ENCODE results near the gene SLC29A3.

The SLC29A3 gene

DNA sequence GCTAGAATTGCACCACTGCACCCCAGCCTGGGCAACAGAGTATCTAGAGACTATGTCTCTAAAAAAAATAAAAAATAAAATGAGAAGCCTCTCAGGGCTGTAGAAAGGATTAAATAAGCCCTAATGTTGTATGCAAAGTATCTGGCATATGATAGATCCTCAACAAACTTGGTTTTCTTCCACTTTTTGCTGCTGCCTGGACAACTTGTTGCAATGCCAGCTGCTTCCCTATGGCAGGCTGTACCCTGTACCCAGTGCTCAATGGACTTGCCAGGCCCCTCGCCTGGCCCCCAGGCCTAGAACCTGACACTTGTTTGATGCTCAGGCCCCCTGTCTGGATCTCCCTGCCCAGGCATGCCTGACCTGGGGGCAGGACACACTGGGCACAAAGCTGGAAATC is 49.1 kb downstream of the SLC29A3 start:
- no peak for DNase-seq (ENCODE audit: low read depth in 4 of 4, low spot score in 1 of 4)

DNA sequence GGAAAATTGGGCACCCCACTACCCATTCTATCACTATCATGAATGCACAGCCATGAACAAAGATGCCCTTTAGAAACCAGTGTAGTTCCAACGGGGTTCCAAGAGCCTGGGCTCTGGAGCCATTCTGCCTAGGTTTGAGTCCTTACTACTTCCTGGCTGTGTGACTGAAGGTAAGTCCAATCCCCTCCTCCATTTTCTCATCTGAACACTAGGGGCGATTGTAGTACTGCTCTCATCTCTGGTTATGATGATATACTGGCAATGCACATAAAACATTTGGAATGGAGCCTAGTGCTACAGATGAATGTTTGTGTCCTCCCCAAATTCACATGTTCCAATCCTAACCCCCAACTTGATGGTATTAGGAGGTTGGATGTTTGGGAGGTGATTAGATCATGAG is 49.6 kb downstream of the SLC29A3 start:
- no peak for DNase-seq (ENCODE audit: low read depth in 4 of 4, low spot score in 1 of 4)

DNA sequence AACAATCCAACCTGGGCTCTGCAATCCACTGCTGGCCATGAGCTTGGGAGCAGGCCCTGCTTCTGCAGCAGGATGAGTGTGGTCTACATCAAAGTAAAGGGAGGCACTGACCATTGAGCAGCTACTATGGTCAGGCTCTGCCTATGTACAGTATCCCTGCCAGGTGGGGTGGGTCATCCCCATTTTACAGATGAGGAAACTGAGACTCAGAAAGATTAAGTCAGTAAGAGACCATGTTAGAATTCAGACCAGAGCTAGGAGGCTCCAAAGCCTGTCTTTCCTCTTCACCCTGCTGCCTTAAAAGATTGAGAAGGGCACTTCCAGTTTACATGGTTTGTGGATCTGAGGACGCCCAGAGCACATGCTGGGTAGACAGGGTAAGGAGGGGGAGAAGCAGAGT is 50.5 kb downstream of the SLC29A3 start:
- DNase-seq (ENCODE audit: low read depth in 4 of 4, low spot score in 1 of 4), result no peak

DNA sequence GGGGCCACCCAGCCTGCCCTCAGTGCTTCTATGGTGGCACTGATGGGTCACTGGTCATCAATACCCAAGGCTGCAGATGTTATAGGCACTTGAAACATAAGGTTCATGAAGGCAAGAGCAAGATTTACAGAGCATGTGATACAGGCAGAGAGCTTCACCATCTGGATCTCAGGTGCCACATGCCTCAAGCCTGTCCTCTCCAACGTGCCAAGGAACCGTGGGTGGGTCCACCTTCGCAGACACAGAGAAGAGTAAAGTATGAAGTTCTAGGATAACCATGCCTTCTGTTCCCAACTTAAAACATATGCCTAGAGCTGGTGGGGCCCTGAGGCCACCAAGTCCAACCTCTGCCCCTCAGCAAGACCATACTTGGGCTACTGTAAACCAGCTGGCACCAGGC is 51.0 kb downstream of the SLC29A3 start:
- no peak for DNase-seq (ENCODE audit: low read depth in 4 of 4, low spot score in 1 of 4)

DNA sequence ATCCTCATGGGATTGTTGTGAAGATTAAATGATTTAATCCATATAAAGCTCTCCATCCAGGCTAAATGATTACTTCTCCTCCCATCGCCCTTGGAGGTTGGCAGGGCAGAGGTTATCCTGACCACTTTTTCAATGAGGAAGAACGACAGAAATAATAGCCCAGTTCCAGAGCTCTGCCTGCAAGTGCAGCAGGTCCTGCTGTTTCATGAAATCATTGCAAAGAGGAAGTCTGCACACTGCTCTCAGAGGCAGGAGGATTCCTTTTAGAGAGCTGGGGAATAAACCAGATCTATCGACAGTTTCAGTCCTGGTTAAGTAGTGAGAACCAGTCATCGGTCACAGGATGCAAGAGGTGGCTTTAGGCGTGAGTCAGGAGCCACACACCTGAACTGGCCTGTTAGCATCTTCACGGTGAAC is 52.7 kb downstream of the SLC29A3 start:
- DNase-seq (ENCODE audit: low read depth in 4 of 4, low spot score in 1 of 4), result no peak

DNA sequence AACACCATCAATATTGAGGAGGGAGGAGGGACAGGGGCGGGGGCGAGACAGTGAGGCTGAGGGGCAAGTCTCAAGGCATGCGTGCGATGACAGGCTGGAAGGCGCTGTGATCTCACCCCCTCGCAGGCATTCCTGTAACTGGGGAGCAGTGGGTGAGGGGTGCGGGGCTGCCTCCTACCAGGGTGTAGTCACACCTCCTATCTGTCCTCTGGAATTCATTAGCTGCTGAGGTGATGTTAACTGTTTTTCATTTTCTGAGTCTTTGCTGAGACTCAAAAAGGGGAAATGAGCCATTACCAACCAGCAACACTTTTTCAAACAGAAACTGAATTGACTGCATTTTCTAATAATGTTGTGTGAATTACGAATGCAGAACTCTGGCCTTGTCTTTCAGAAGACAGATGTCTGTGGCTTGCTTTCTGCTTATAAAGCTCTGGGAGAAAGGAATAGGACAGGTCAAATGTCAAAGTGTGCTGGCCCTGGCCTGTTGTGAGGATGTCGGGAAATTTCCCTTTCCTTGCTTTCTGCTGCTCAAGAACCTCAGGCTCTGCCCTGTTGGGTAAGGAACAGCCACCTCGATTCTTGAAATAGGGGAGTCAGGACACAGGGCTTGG is 53.9 kb downstream of the SLC29A3 start:
- no peak for DNase-seq (ENCODE audit: low read depth in 4 of 4, low spot score in 1 of 4)

DNA sequence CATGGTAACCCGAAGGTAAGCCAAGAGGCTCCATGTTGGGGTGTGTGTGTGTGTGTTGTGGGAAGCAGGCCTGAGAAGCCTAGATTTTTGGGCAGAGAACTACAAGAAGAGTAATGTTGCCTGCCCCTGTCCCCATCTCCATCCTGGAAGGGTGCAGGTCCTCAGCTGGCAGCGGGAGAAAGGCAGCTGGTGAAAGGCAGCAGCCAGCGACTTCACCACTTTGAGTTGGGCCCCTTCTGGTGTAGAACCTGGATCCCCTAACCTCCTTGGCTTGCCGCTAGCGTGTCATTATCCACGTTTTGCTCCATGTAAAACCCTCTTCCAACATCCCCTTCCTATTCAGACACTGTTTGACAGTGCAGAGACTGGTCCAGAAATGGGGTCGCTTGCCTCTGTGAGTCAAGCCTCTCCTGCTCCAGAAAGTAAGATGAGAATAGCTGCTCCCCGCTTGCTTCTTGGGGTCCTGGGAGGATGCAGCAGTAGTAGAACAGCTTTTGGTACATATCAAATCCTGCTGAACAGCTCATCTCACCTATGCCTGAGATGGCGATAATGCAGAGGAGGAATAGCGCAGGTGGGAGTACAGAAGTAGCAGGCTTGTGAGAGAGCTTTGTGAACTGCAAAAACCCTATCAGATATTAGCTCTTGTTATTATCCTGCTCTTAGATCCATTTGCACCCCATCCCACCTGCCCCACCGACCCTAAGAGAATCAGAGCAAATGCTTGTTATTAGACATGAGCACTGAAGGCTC is 55.6 kb downstream of the SLC29A3 start:
- DNase-seq (ENCODE audit: low read depth in 4 of 4, low spot score in 1 of 4), result no peak

DNA sequence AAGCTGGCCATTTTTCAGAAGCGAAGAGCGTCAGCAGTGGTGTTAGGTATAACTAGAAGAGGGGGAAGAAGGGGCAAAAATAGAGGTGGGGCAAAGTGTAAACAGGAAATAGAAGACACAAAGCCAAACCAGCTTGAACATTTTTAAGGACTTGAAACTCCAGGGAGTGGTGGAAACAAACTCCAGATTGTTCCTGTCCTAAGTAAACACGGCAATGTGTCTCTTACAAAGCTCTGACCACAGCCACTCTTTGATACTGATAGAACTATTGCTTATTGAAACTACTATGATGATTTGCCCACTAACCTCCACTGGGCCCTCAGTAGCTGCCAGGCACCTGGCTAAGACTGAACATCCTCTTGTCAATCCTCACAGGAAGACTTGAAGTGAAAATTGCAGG is 56.9 kb downstream of the SLC29A3 start:
- no peak for DNase-seq (ENCODE audit: low read depth in 4 of 4, low spot score in 1 of 4)

DNA sequence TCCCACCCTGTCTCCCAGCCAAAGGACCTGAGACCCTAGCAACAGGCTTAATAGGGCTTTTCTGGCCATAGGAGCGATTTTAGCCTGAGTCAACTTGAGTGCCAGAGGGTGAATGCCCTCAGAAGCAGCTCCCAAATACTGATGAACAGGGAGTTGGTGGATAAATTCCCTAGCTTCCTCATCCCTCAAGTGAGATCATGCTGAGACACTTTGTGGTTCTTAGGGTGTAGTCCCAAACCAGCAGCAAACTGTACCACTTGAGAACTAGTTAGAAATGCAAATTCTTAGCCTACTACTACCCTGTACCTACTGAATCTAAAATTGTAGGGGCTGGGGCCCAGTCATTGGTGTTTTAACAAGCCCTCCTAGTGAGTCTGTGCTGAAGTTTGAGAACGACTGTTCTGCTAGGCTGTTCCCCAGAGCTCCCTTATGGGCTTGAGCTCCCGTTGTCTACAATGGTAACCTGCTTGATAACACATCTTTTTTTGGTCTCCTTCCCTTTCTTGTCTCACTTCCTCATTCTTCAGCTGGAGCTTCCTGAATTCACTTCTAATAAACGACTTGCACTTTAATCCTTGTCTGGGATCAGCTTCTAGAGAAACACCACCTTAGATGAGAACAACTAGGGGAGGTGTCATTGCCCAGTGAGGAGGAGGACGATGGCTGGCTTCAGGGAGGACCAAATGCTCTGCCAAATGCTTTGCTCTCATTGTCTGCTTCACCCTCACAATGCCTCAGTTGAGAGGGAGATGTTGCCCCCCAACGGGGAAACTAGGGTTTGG is 59.5 kb downstream of the SLC29A3 start:
- DNase-seq (ENCODE audit: low read depth in 4 of 4, low spot score in 1 of 4), result no peak

DNA sequence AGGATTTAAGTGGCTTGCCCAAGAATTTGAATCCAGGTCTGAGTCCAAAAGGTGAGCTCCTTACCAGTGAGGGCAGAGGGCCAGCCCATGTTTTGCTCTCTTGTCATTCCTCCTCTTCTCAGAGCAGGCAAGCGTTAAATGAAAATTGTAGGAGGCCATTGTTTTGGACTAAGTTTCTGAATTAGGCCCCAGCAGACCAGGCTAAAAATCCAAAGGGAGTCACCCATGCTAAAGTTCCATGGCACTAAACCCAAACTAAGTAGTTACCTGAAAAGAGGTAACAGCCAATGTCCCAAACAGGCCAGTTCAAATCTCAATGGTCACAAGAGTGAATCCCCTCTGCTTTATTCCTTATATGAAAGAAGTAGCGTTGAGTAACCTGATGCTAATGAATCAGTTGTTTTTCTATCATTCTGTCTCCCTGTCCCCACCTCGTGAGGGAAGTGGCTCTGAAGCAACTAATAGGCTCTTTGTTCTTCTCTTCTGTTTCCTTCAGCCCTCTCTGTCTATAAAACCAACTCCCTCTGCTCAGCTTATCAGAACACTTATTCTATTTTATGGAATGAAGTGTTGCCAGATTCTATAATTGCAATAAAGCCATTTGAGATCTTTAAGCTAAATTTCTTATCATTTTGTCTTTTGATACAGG is 60.2 kb downstream of the SLC29A3 start:
- DNase-seq (ENCODE audit: low read depth in 4 of 4, low spot score in 1 of 4), result no peak

DNA sequence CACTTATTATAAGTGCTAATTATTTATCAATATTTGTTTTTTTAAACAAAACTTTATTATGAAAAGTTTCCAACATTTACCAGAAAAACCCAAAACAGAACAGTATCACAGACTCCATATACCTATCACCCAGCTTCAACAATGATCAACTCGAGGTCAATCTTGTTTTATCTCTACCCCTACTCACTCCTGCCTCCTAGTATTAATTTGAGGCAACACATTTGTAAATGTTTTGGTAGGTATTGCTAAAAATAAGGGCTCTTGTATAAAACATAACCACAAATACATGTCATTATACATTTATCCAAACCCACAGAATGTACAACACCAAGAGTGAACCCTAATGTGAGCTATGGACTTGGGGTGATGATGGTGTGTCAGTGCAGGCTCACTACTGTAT is 61.8 kb downstream of the SLC29A3 start:
- no peak for DNase-seq (ENCODE audit: low read depth in 4 of 4, low spot score in 1 of 4)

DNA sequence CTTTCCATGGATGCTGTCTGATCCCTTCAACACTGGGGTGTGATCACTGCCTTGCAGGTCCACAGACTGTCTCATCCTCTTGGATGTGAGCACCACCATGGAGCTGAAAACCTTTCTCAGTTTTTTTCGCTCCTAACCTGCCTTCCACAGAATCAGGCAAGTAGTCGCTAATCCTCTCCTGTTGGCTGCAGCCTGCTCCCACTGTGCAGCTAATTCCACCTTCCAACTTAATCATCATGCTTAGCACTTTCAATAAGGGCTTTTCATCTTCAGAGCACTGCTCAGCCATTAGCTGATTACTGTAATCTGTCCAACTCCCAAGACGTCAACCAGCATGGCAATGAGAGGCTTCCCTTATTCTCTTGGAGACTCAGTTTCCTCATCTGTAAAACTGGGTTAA is 62.6 kb downstream of the SLC29A3 start:
- DNase-seq (ENCODE audit: low read depth in 4 of 4, low spot score in 1 of 4), result no peak

DNA sequence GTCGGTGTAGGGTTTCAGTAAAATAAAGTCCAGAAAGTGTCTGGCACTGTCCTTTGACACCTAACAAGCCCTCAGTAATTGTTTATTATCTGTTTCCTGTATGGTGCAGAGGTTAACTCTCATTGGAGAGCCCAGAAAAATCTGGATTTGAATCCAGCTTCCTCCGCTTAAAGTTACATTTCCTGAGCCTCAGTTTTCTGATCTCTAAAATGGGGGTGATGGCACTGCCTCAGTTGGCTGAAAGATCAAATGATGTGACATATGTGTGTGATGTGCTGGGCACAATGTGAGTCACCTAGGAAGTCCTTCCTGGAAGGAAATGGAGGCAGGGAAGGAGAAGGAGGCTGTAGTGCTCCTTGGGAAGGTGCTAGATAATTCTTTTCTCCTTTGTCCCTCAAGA is 63.0 kb downstream of the SLC29A3 start:
- DNase-seq (ENCODE audit: low read depth in 4 of 4, low spot score in 1 of 4), result no peak

DNA sequence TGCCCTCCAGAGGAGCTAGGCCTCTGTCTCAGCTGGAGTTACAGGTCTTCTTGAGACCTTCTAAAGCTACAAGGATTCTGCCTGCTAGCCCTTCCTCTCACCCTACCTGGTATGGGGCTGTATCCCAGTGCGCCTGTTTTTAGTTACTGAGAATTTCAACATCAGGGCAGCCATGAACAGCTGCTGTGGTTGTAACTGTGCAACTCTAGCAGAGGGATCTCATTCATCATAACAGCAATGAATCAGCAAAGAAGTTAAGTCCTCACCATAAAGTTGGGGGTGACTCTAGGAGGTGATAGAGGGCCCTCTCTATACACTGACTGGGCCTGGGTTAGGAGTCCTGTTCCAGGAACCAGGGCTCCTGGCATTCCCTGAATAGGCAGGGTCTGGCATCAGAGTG is 63.7 kb downstream of the SLC29A3 start:
- no peak for DNase-seq (ENCODE audit: low read depth in 4 of 4, low spot score in 1 of 4)

DNA sequence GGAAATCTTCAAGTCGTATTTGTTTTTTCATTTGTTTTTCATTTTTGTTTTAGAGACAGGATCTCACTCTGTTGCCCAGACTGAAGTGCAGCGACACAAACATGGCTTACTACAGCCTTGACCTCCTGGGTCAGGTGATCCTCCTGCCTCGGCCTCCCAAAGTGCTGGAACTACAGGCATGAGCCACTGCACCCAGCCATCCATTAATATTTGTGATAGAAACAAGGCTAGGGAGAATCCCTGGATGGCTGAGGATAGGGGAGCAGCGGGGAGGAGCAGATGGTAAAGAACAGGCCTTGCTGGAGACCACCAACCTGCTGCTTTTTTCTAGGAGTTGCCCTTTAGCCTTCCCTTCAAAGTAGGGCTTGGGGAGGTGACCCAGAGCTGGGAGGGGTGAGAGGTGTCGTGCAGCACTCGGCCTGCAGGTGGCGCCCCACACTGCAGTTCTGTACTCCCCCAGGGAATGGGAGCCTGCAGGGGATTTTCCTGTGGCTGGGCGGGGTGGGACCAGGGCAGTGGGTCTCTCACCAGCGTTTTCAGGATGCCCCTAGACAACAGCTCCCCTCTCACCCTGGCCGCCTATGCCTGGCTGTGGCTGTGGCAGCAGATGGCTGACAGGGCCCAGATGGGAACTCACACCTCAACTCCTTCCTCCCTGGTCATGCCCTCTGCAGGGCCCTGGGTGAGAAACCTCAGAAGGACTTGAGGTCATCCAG is 65.1 kb downstream of the SLC29A3 start:
- DNase-seq (ENCODE audit: low read depth in 4 of 4, low spot score in 1 of 4), result peak; percentile 28 to 74 (median 65)

DNA sequence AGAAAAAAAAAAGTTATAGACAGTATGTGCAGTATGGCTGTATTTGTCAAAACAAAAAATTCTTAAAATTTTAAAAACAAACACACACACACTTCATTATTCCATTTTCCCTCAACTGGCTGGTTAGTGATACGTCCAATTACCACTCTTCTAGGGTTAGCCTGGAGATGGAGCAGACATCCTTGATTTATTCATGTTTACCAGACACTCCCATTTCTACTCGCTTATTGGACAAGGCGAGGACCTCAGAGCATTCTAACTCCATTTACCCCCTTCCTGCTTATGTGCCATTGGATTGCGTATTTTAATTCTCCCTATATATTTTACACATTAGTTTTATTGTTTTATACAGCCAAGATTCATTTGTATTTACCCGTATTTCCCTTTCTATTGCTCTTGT is 69.1 kb downstream of the SLC29A3 start:
- no peak for DNase-seq (ENCODE audit: low read depth in 4 of 4, low spot score in 1 of 4)

DNA sequence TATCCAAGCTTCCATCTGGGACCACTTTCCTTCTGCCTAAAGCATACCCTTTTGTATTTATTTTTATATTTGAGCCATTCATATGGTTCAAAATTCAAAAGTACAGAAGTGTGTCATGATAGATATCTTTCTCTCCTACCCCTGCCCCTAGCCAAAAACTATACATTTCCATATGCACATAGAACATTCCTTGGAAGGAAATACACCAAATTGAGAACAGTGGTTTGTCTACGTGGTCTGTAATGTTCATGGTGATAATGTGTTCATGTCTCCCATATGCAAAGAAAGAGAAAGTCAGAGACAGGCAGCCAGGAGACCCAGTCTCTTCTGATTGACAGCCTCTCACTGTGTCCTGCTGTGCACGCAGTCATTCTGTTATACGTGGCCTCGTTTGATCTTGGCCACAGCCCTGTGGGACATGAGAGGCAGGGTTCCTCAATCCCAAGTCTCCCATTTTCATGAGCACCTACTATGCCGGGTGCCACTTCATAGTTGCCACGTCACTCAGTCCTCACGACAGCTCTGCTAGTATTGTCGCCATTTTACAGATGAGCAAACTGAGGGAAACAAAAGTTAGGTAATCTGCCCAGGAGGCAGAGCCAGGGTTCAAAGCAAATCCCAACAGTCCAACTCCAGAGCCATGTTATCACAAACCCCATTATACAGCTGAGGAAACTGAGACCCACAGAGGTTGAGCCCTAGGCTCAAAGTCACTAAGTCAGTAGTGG is 69.7 kb downstream of the SLC29A3 start:
- no peak for DNase-seq (ENCODE audit: low read depth in 4 of 4, low spot score in 1 of 4)

DNA sequence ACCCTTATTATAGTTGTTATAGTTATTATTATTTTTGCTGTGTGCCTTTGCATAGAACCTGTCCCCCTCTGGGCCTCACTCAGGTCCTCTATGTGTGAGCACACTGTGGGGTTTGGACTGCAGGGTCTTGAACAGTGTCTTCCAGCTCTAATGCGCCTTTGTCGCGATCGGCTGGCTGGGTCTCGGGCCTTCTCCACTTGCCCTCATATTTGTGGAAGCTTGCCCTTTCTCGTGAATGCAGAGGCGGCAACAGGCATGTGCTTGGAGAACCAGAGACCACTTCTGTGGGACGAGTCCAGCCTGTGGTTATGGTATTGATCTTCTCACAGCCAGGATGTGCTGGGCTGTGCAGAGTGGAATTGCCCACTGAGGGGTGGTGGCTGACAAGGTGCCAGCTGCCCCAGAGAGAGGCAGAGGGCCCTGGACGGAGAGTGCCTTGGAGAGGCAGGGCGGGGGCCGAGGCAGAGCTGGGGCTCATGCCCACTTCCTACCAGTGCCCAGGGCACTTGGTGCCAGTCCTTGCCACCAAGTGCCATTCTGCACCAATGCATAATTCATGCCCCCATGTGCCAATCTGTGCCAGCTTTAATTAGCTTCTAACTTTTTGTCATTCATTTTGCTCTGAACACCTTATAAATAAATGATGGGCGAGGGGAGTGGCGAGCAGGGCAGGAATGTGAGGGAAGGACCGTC is 70.9 kb downstream of the SLC29A3 start:
- DNase-seq (ENCODE audit: low read depth in 4 of 4, low spot score in 1 of 4), result no peak

DNA sequence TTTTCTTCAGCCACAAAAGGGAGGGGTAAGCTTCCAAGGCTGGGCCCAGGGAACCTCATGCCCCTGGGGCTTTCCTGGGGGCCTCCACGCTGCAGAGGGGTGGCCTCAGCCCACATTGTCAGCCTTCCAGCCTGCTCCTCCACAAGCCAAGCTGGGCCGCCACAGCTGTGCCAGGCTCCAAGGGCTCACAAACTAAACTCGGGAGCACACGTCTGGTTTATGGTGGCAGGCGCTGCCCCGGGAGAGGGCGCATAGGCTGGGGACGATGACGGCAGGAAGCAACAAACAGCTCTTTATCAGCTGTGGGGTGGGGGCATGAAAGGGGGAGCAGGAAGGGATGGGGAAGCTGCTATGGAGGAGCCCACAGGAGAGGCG is 71.4 kb downstream of the SLC29A3 start:
- DNase-seq (ENCODE audit: low read depth in 4 of 4, low spot score in 1 of 4), result no peak
